ENCODE measurements around the gene CHD5.

CHD5 gene

DNA sequence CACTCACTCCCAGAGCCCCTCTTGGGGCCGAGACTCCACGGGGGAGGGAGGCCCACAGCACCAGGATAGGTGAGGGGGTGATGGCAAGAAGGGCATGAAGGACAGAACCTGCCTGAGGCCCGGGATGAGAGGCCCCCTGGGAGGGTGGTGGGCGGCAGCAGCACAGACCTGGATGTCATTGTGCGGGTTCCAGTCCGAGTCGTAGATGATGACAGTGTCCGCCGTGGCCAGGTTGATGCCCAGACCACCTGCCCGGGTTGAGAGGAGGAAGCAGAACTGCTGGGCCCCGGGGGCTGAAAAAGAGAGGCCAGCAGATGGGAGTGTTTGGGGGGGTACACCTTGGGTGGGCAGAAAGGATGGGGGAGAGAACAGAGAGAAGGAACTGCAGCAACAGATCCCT is 50.1 kb downstream of the CHD5 start:
- no peak for DNase-seq

DNA sequence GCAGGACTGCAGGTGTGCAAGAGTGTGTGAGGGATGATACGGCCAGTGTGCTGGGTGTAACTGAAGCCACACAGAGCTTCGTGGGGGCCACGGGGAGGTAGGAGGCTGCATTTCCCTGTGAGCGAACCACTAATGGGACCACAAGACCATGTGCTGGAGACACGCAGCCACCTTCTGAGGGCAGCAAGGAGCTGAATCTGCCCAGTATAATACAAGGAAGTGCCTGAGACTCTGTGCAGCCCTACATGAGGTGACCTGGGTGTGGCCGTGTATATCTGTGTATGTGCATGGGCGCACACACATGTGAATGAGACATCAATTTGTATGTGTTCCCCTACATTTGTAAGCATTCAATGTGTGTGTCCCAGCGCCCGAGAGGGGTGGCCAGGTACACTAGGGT is 50.8 kb downstream of the CHD5 start:
- no peak for DNase-seq

DNA sequence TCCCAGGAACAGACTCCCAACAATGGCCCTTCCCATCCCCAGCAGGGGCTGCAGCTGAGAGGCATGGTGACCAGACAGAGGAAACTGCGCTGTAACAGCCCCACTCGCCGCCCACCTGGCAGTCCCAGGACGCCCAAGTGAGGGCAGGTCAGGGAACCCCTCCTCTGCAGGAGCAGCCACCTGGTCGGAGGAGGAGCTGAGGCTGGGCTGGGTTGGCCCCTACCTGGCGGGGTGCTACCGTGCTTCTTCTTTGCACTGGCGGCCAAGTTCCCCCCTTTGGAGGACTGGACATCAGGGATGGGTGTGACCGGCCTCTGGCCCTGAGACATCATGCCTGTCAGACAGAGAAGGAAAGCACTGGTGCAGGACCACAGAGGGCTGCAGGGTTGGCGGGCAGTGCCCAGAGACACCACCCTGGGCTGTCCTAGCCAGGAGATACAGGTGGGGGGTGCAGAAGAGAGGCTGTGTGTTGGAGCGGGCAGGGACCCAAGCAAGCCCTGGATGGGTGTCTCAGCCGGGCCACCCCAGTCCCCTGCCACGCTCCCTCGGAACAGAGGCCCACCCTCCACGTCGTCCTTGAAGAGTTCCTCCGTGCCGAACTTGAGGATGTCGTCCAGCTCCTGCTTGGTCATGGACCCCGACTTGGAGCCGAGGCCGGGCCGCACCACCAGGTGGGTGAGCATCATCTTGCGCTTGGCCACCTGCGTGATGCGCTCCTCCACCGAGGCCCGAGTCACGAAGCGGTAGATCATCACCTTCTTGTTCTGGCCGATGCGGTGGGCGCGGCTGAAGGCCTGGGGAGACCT is 51.6 kb downstream of the CHD5 start:
- no peak for DNase-seq

DNA sequence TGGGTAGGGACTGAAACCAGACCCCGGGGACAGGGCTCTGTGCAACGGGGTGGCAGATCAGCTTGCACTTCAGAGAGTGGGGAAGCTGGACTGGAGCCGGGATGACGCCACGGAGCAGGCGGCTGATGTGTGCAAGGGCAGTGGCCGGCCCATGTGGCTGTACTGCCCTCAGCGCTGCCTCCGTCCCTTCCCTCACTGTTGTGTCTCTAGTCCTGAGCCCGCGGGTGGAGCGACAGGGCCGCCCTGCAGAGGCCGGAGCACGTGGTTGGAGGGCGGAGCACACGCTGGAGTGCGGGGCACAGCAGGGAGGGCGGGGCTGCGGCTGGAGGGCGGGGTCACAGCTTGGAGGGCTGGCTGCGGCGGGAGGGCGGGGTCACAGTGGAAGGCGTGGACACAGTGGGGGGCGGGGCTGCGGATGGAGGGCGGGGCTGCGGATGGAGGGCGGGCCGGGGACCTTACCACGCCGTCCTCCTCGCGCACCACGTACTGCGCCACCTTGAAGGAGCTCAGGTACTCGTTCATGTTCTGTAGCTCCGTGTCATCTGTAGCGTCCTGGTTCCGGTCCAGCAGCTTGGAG is 52.4 kb downstream of the CHD5 start:
- no peak for DNase-seq

DNA sequence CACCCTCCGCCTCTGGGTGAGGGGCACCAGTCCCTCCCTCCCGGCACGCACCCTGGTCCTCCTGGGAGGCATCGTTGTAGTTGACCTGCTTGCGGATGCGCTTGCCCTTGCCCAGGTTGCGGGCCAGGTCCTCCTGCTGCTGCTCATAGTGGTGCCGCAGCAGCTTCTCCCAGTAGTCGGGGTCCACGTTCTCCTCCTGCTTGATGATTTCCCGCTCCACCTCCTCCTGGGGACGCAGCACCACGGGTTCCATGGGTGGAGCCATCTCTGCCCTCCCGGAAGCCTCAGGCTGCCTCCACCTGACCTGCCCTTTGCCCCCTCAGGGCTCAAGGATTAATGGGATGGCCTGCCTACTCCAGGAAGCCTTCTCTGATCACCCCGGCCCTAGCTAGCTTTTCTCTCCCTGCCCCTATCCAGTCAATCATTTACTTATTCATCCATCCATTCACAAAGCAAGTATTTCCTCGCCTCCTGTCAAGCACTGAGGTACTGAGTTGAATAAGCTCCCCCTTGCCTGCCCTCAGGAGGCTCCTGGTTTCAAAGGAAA is 53.5 kb downstream of the CHD5 start:
- DNase-seq = no peak

DNA sequence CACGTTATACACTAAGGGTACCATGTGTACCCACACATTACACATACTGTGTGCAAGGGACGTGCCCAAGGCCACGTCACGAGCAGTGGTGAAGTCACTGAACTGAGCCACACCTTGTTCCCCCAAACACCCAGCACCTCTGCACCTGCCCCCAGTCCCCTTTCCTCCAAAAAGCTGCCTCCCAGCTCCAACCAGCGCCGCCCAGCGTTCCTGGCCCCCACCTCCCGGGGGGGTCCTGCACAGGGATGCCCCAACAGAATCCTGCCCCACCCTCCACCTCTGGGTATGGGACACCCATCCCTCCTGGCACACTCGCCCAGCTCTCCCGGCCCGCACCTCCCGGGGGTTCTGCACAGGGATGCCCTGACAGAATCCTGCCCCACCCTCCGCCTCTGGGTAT is 54.1 kb downstream of the CHD5 start:
- DNase-seq = no peak

DNA sequence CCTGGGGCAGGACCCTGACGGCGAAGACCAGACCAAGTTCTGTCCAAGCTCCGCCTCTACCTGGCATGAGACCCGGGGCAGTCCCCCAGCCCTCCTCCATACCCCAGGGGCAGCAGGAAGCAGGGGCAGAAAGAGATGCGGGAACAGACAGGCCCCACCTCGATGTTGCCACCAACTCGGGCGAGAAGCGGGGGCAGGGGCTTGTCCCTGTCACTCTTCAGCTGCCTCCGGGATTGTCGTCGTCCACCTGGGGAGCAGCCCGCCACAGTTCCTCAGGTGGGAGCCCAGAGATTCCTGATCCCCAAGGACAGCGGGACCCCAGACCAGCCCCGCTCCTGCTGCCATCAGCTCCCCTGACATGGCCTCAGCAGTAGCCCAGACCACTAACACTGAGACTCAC is 54.8 kb downstream of the CHD5 start:
- no peak for DNase-seq

DNA sequence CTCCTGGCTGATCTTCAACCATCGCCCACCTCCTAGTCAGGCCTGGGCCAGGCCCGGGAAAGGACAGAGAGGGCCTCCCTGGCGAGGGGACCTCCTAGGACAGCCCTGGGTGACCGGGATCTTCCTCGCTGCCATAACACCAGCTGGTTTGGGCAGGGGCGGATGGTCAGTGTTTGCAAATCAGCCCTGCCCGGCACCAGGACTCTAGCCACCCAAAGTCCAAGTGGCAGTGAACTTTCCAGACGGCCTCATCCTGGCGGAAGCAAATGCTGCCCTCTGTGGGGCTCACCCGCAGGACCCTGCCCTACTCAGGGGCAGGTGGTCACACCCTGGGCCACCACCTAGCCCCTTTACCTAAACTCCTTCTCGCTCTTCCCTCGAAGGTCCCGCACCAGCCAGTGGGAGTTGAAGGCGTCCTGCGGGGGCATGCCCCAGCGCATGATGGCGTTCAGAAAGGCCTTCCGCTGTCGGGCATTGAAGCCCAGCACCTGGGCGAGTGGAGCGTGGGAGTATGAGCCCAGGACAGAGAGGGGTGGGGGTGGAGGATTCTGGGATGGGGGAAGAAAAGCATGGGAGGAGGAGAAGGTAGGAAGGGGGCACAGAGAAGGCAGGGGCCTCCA is 55.3 kb downstream of the CHD5 start:
- DNase-seq = no peak

DNA sequence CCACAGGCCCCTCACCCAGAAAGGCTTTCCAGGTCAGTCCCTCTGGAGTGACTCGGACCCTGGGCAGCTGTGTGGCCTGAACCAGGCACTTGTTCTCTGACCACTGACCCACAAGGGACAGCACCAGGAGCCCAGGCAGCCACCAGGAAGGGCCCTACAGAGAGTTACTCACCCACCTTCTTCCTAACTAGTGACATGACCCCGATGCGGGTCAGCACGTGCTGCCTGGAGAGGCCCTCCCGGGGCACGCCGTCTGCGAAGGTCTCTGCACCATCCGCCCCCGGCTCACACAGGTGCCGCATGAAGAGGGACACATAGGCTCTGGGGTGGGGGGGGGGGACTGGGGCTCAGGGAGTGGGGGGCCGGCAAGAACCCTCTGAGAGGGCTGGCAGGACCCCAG is 55.8 kb downstream of the CHD5 start:
- no peak for DNase-seq

DNA sequence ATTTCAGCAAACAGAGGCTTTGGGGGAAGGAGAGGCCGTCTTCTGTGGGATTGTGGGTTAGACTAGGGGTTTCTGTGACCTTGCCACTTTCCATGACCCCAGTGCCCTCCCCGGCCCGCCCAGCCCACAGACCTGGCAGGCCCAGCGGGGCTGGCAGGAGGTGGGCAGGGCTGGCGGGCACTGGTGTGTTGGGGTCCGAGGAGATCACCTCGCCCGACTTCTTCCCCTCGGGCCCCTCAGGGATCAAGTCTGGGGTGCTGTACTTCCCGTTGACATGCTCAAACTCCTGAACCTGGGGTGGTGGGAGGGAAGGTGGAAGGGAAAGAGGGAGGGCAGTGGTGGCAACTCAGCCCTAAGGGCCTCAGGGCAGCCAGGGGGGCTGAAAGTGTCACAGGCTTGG is 56.3 kb downstream of the CHD5 start:
- no peak for DNase-seq

DNA sequence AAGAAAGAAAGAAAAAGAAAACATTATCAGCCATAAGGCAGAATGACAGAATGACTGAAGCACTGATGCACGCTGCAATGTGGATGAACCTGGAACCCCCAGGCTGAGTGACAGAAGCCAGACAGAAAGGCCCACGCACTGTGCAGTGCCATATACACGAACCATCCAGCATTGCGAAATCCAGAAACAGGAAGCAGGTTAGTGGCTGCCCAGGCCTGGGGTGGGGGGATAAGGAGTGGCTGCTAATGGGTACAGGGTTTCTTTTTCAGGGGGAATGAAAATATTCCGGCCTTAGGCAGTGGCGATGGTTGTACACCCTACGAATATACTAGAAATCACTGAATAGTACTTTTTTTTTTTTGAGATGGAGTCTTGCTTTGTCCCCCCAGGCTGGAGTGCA is 57.0 kb downstream of the CHD5 start:
- no peak for DNase-seq

DNA sequence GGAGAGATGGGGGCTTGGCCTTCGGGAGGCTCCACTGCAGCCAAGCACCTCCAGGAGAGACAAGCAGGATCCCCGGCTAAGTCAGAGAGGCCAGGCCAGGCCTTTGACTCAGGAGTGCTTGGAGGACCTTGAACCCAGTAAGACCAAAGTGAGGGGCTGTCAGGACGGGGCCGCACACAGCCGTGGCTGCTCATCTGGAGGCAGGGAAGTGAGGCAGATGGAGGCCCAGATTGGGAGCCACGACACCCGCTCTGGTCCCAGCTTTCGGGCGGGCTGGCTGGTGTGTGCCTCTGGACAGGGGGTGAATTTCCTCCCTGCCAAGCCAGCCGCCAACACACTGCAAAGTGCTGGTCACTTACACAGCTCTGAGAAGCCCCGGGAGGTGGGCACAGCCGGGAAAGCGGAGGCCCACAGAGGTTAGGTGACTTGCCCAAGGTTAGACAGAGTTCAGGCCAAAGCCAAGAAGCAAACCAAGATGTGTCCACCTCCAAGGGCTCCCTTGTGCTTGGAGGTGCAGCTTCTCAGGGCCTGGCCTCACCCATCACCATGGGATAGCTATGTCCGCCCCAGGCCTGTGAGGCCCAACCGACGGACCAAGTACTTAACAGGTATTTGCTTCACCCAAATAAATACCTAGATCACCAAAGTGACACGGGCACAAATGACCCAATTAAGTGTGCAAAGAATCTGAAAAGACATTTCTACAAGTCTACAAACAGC is 58.3 kb downstream of the CHD5 start:
- DNase-seq = no peak

DNA sequence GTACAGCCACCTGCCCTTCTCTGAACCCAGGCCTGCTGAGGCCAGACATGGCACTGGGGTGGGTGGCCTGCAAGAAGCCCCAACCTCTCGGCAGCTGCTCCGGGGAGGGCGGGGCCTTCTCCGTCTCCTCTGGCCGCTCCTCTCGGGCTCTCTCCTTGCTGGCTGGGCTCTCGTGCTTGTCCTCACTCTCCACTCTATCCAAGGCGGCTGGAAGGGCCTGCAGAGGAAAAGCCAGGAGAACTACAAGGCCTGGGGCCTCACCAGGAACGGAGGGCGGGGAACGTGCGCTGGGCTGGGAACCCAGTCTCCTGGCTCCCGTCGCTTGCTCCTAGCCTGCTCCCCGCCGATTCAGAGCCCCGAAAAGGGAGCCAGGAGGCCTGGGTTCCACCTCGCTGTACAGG is 59.1 kb downstream of the CHD5 start:
- no peak for DNase-seq

DNA sequence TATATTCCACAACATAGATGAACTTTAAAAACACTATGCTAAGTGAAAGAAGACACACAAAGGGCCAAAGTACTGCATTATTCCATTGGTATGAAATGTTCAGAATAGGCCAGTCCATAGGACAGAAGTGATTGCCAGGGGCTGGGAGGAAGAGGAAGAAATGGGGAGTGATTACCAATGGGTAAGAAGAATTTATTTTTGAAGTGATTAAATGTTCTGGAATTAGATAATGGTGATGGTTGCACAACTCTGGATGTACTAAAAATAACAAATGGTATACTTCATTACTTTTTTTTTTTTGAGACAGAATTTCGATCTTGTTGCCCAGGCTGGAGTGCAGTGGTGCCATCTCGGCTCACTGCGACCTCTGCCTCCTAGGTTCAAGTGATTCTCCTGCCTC is 61.7 kb downstream of the CHD5 start:
- DNase-seq = no peak

DNA sequence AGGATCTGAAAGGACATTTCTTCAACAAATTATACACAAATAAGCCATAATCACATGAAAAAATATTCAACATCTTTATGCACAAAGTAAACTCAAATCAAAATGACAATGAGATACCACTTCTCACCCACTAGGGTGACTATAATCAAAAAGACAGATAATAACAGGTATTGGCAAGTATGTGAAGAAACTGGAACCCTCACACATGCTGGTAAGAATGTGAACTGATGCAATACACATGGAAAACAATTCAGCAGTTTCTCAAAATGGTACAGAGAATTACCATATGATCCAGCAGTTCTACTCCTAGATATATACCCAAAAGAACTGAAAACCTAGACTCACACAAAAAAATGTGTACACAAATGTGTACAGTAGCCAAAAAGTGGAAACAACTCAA is 62.5 kb downstream of the CHD5 start:
- DNase-seq = no peak

DNA sequence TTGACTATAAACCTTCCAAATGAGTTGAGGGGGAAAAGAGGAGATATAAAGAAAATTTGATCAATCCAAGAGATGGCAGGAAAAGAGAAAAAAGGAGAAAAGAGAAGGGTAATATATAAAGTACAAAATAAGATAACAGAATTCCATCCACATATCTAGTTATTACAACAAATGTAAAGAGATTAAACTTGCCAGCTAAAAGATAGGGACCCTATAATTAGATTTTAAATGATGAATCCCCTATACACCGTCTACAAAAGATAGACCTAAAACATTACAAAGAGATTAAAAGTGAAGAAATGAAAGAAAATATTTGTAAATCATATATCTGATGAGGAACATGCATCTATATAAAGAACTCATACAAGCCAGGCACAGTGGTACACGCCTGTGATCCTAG is 63.1 kb downstream of the CHD5 start:
- no peak for DNase-seq

DNA sequence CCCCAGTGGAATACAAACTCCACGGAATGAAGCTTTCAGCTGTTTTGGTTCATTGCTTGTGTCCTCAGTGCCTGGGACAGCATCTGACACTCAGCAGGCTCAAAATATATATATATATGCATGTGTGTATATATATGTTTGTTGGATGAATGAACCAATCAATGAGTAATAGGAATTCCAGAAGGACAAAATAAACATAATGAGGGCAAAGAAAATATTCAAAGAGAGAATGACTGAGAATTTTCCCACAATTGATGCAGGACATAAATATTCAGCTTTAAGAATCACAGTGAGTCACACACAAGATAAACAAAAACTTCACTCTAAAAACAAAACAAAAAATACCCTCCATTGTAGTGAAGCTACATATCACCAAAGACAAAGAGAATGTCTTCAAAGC is 64.0 kb downstream of the CHD5 start:
- no peak for DNase-seq

DNA sequence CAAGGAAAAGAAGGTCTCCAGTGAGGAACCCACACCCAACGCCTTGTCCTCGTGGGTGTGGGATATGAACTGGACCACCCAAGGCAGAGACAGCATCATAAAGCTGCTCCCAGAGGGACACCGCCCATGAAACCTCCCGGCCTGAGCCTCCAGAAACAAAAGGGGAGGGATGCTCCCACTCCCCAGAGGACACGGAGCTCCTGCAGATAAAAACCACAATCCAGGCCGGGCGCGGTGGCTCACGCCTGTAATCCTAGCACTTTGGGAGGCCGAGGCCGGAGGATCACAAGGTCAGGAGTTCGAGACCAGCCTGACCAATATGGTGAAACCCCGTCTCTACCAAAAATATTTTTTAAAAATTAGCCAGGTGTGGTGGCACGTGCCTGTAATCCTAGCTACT is 66.4 kb downstream of the CHD5 start:
- no peak for DNase-seq

DNA sequence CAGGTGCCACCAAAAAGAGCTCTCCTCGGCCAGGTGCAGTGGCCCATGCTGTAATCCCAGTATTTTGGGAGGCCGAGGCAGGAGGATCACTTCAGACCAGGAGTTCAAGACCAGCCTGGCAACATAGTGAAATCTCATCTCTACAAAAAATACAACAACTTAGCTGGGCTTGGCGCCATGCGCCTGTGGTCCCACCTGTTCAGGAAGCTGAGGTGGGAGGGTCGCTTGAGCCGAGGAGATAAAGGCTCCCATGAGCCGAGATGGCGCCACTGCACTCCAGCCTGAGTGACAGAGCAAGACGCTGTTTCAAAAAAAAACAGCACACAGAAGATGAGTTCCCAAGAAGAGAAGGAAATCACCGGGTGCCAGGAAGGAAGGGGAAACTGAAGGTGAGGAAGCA is 67.0 kb downstream of the CHD5 start:
- no peak for DNase-seq

DNA sequence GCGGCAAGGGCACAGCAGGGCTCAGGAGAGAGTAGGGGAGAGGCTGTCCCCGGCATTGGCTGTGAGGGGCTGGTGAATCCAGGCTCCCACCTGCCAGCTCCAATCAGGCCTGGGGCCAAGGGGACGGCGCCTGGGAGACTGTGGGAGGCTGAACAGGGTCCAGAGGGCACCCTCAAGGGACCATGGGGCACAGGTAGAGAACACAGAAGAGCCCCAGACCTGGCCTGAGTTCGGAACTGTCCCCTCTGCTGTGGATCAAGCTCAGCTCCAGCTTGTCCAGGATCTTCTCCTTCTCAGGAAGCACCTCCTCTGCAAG is 67.5 kb downstream of the CHD5 start:
- DNase-seq = no peak

DNA sequence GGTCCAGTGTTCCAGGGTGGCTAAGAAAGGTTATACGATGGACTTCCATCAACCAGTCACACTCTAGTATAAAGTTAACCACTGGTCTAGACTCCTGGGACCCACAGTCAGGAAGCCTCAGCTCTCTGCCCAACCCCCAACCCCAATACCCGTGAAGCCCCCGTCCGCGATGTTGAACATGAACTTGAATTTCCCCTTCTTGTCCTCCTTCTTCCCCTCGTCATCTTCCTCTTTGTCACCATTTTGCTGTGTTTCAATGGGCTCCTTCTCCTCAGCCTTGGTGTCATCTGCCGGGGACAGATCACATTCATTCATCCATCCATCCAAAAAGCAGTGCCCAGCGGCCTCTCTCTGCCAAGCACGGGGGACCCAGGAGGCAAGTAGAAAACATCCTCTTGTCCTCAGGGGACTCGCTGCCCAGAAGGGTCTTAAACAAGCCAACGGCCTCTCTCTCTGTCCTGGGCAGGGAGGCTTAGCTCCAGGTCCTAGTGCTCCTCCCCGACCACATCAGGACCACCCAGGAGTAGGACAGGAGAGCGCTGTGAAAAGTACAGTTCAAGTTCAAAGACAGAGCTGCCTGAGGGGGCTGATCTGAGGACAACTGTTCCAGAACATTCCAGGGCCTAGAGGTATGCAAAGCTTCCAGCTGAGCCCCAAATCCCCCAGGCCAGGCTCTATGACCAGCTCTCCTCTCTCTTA is 68.0 kb downstream of the CHD5 start:
- no peak for DNase-seq

DNA sequence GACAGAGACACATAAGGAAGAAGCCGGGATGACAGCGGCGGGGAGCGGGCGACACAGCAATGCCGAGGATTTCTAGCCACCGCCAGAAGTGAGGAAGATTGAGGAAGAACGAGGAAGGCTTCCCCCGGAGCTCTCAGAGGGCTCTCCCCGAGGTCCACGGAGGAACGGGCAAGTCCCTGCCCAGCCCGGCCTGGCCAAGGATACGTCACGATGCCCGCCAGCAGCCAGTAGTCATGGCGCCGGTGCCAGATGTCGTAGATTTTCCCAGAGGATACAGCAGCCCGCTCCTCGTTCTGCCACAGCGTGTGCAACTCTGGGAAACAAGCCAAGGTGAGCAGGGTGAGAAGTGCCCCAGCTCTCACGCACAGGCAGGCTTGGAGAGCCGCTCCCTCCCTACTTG is 68.5 kb downstream of the CHD5 start:
- no peak for DNase-seq

DNA sequence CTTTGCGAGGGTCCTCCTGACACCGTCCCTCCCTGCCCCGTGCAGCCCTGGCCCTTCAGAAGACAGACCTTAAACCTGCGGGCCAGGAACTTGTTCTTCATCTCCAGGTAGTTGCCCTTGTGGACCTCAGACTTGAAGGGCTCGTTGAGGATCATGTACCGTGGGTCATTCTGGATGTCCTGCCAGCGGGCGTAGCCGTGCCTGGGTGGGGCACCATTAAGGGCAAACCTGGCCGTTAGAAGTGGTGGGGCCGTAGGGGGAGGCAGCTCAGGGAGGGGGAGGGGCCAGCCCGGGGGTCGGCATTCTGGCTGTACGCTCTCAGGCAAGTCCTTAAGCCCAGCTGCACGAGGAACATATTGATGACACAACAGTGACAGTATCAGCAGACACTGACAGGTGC is 69.8 kb downstream of the CHD5 start:
- no peak for DNase-seq
